ENCODE data around the gene TREH. TPM values are rescaled to one million over a fixed set of nuclear protein-coding genes. Genes with fewer than 3 reads are reported as not detected.
A peak's percentile ranks its signal among the peaks of the same experiment; 100 is the strongest.

TREH gene
- total RNA-seq, 1 experiment from 2014 or later: not detected

DNA sequence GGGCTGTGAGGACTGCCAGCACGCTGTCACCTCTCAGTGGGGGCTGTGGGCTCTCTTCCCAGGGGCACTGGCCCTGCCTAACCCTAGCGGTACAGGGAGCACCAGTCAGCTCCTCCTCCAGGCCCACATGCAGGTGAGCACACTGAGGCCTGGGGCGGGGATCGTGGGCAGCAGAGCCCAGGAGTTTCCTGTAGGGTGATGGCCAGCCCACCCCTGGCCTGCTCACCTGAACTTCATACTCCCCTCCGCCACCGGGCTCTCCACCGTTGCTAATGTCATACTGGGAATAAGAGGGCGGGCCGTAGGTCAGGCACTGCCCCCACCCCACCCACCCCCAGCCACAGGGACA, 10.0 kb upstream of the TREH start:
- H3K27me3 Mint-ChIP-seq (ENCODE audit: low read depth): no peaks in the 10 kb centered on the region; the same call in 1 of the 2 replicates
- Histone ChIP-seq H4K20me1 (ENCODE audit: control insufficient read depth, insufficient read depth, insufficient read length) (no peaks in the 10 kb centered on the region), H3K23me2 (ENCODE audit: insufficient read length, low read depth, low read length, poor library complexity, severe bottlenecking) (peaks cover 3% of the 10 kb centered on the region), H3K79me2 (ENCODE audit: insufficient read depth, low read length) (no peaks in the 10 kb centered on the region), H3K27ac (ENCODE audit: insufficient read length, low read depth, low read length) (no peak overlapping the region), H3K4ac (ENCODE audit: low read depth, low read length) (no peak overlapping the region), H2BK15ac (ENCODE audit: low read depth, low read length) (no peak overlapping the region), H2AK5ac (ENCODE audit: insufficient read length, low read length) (no peak overlapping the region), H2BK20ac (ENCODE audit: low read depth, low read length, poor library complexity, severe bottlenecking) (no peak overlapping the region), H3K79me1 (ENCODE audit: insufficient read depth, low read depth, low read length, poor library complexity, severe bottlenecking) (no peaks in the 10 kb centered on the region), H2BK120ac (ENCODE audit: low read depth, low read length, poor library complexity, severe bottlenecking) (no peak overlapping the region), H3K14ac (ENCODE audit: insufficient read depth, low read length) (no peak overlapping the region), H4K8ac (replicated peaks; ENCODE audit: insufficient read length, low read depth, low read length) (no peak overlapping the region), H4K5ac (ENCODE audit: insufficient read length, low read depth, low read length) (no peak overlapping the region), H3K18ac (ENCODE audit: insufficient read length, low read depth, low read length) (no peak overlapping the region), H2BK12ac (ENCODE audit: insufficient read length, low read depth, low read length) (no peak overlapping the region), H3K27me3 (ENCODE audit: insufficient read depth, low read length) (no peaks in the 10 kb centered on the region), H4K91ac (ENCODE audit: insufficient read length, low read depth, low read length) (no peak overlapping the region), H3K4me2 (ENCODE audit: insufficient read depth, insufficient read length, low read length) (peak overlapping the region; percentile 50), H3K9ac (ENCODE audit: extremely low read depth, insufficient read length, low read length) (no peak overlapping the region), H3T11ph (ENCODE audit: low read length) (no peak overlapping the region), H3K56ac (ENCODE audit: insufficient read length, low read depth, low read length) (no peak overlapping the region), H3K23ac (ENCODE audit: insufficient read length, low read depth, low read length) (no peak overlapping the region), H2AFZ (ENCODE audit: low read length) (no peak overlapping the region), H2BK5ac (ENCODE audit: insufficient read length, low read length) (no peak overlapping the region), H3K4me1 (ENCODE audit: insufficient read depth, low read length) (peaks cover 3% of the 10 kb centered on the region; the same call in 1 of the 2 replicates), H3K9me3 (ENCODE audit: control insufficient read depth, low read depth, low read length) (no peaks in the 10 kb centered on the region)
- peaks cover 0 to 4% (median 0%) of the 10 kb centered on the region in 3 experiments; a peak in 2 of 7 replicates for H3K36me3 Mint-ChIP-seq (ENCODE audit: insufficient read depth in 1 of 3, low read depth in 3 of 3)
- TF ChIP-seq, protein P1, sequence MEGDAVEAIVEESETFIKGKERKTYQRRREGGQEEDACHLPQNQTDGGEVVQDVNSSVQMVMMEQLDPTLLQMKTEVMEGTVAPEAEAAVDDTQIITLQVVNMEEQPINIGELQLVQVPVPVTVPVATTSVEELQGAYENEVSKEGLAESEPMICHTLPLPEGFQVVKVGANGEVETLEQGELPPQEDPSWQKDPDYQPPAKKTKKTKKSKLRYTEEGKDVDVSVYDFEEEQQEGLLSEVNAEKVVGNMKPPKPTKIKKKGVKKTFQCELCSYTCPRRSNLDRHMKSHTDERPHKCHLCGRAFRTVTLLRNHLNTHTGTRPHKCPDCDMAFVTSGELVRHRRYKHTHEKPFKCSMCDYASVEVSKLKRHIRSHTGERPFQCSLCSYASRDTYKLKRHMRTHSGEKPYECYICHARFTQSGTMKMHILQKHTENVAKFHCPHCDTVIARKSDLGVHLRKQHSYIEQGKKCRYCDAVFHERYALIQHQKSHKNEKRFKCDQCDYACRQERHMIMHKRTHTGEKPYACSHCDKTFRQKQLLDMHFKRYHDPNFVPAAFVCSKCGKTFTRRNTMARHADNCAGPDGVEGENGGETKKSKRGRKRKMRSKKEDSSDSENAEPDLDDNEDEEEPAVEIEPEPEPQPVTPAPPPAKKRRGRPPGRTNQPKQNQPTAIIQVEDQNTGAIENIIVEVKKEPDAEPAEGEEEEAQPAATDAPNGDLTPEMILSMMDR (conservative IDR thresholded peaks at IDR 0.05): no peak
- H3K27ac Mint-ChIP-seq: no peak overlapping the region
- DNase-seq: no peak
- peak overlapping the region; percentile 34 to 47; a peak in 3 of 5 replicates for H3K4me3 Mint-ChIP-seq
- no CpG with 5 or more reads among the region's 9 CpGs for WGBS (ENCODE audit: extremely low coverage, insufficient read length, low lambda C conversion rate)
- H3K4me1 Mint-ChIP-seq: peaks cover 36 to 38% of the 10 kb centered on the region in 2 experiments
- H3K9me3 Mint-ChIP-seq: peaks cover 0 to 1% of the 10 kb centered on the region in 2 experiments; a peak in 1 of 5 replicates

Data from H9 (cell line).